GM18873 (cell line): ENCODE measurements around the gene RCVRN.

ENCODE experiments used
- ATAC-seq: cut with Tn5 transposase; IDR thresholded peaks from one replicate; pipeline ENCODE4 v1.9.1; 2021; ENCODE audit warnings: mild to moderate bottlenecking, moderate library complexity, moderate number of reproducible peaks; ENCODE audit not compliant: unreplicated experiment, low FRiP score

RCVRN gene

DNA sequence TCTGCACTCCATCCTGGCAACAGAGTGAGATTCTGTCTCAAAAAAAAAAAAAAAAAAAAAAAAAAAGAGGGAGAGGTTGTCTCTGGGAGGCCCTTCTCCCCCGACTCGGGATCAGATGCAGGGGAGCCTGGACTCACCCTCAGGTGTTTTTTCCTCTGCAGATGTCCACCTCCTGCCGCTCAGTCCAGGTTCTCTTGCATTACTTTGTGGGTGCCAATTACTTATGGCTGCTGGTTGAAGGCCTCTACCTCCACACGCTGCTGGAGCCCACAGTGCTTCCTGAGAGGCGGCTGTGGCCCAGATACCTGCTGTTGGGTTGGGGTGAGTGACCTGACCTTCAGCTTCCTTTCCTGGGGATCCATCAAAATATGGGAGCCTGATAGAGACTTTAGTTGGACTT, 45.3 kb downstream of the RCVRN start:
- no peak for ATAC-seq

GRCh38 chr17:9855036-9855435, 50.0 kb downstream of the RCVRN start:
- ATAC-seq: no peak

DNA sequence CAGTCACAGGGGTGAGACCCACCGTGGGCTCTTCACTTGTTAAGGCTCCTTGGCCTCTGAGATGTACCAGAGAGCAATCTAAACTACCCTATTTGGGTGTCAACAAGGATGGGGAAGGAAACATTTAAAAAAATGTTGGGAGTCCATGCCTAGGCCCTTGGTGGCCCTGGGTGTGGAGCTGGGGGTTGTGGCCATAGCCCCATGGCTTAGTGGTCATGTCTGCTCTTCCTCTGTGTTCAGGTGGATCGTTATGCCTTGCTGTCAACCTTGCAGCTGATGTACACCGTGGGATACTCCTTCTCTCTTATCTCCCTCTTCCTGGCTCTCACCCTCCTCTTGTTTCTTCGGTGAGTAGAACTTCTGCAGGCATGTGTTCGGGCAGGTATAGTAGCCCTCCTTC, 50.8 kb downstream of the RCVRN start:
- ATAC-seq: no peak

GRCh38 chr17:9850151-9850550, 54.9 kb downstream of the RCVRN start:
- no peak for ATAC-seq
